Smooth muscle cell (in vitro differentiated cells): ENCODE data around the gene NCAM1. TPM values are rescaled to one million over a fixed set of nuclear protein-coding genes. Genes with fewer than 3 reads are reported as not detected.

Source experiments
- DNase-seq: peaks from one replicate; lab custom pipeline; 2025; ENCODE audit not compliant: unreplicated experiment; lab: John Stamatoyannopoulos, UW
- H2AFZ ChIP-seq: fragments of 200-600 bp; sonication (generic); 2 replicates; pipeline ENCODE4 v1.6.0; 2016; ENCODE audit warnings: antibody characterized with exemption, low read depth, mild to moderate bottlenecking
- H3F3A ChIP-seq: fragments of 200-600 bp; sonication (generic); 2 replicates; pipeline ENCODE4 v1.6.0; 2017; ENCODE audit warnings: antibody characterized with exemption, low read depth
- H3K27ac ChIP-seq: fragments of 200-600 bp; sonication (generic); 2 replicates; pipeline ENCODE4 v1.5.1; 2016; ENCODE audit warnings: low read depth, mild to moderate bottlenecking
- H3K27me3 ChIP-seq: fragments of 200-600 bp; sonication (generic); 2 replicates; pipeline ENCODE4 v1.6.1; 2016; ENCODE audit warnings: low read depth, mild to moderate bottlenecking
- H3K36me3 ChIP-seq: fragments of 200-600 bp; sonication (generic); 2 replicates; pipeline ENCODE4 v1.5.1; 2016; ENCODE audit warnings: low read depth
- H3K4me1 ChIP-seq: fragments of 200-600 bp; sonication (generic); 2 replicates; pipeline ENCODE4 v1.5.1; 2016; ENCODE audit warnings: low read depth
- H3K4me2 ChIP-seq: fragments of 200-600 bp; sonication (generic); 2 replicates; pipeline ENCODE4 v1.6.0; 2016; ENCODE audit warnings: mild to moderate bottlenecking
- H3K4me3 ChIP-seq: fragments of 200-600 bp; sonication (generic); 2 replicates; pipeline ENCODE4 v1.5.1; 2016; ENCODE audit warnings: mild to moderate bottlenecking
- H3K79me2 ChIP-seq: fragments of 200-600 bp; sonication (generic); 2 replicates; pipeline ENCODE4 v1.6.0; 2016; ENCODE audit warnings: low read depth, mild to moderate bottlenecking
- H3K9ac ChIP-seq: fragments of 200-600 bp; sonication (generic); 2 replicates; pipeline ENCODE4 v1.6.0; 2016; ENCODE audit warnings: low read depth
- H3K9me3 ChIP-seq: fragments of 200-600 bp; sonication (generic); replicated peaks from 2 replicates; pipeline ENCODE4 v1.5.1; 2016; ENCODE audit warnings: low read depth
- H4K20me1 ChIP-seq: fragments of 200-600 bp; sonication (generic); 2 replicates; pipeline ENCODE4 v1.6.0; 2016; ENCODE audit warnings: low read depth
- CTCF ChIP-seq: fragments of 200-600 bp; sonication (generic); IDR thresholded peaks from 2 replicates; pipeline ENCODE4 v1.5.1; 2017; ENCODE audit warnings: borderline replicate concordance, mild to moderate bottlenecking, antibody characterized with exemption; ENCODE audit not compliant: insufficient read depth, poor library complexity, severe bottlenecking
- WGBS: methylation state at CpG from one replicate; pipeline ENCODE4 v1.1.7; 2016; ENCODE audit warnings: low lambda C conversion rate; 5-methylcytosine and 5-hydroxymethylcytosine counted together
- polyA plus RNA-seq: library from polyadenylated mRNA; unstranded; fragments of >200 nt; fragmentation: Nextera tagmentation; extraction: Ambion mirVana; gene quantifications from 2 replicates; pipeline ENCODE4 v1.2.1, GENCODE V29; 2016
- total RNA-seq: library from RNA; depleted of rRNA; stranded (reverse); fragments of >200 nt; gene quantifications from 2 replicates; pipeline ENCODE4 v1.2.3, GENCODE V29; 2014

Gene NCAM1
- total and polyA plus RNA-seq, 2 experiments from 2014 or later = 8.1 to 12.0 TPM

- Histone ChIP-seq H3K27me3 (no peaks in the 10 kb centered on the region), H3K9ac (no peak overlapping the region), H3F3A (no peaks in the 10 kb centered on the region), H3K36me3 (no peaks in the 10 kb centered on the region), H3K4me1 (no peaks in the 10 kb centered on the region), H3K9me3 (no peaks in the 10 kb centered on the region), H3K4me3 (no peak overlapping the region), H2AFZ (no peak overlapping the region), H3K27ac (no peak overlapping the region), H4K20me1 (no peaks in the 10 kb centered on the region), H3K4me2 (no peak overlapping the region), H3K79me2 (no peaks in the 10 kb centered on the region)
- DNase-seq = no peak
- no peak for TF ChIP-seq CTCF
- WGBS = 81% methylated on average over 5 of the region's 5 CpGs
Observed at GRCh38 chr11:113134626-113135025, 173.4 kb downstream of the NCAM1 start.

- H3K4me2 ChIP-seq = no peak overlapping the region
- H3K79me2 ChIP-seq = no peaks in the 10 kb centered on the region
- H2AFZ ChIP-seq = no peak overlapping the region
- 87% methylated on average over 15 of the region's 15 CpGs for WGBS
- no peak overlapping the region for H3K4me3 ChIP-seq
- no peak overlapping the region for H3K27ac ChIP-seq
- H3K9ac ChIP-seq = no peak overlapping the region
- no peaks in the 10 kb centered on the region for H3F3A ChIP-seq
- no peaks in the 10 kb centered on the region for H3K36me3 ChIP-seq
- H3K4me1 ChIP-seq = no peaks in the 10 kb centered on the region
- H4K20me1 ChIP-seq = no peaks in the 10 kb centered on the region
- H3K27me3 ChIP-seq = no peaks in the 10 kb centered on the region
- TF ChIP-seq CTCF = no peak
- no peak for DNase-seq
- H3K9me3 ChIP-seq = no peaks in the 10 kb centered on the region
Observed at GRCh38 chr11:113137713-113138529, 176.7 kb downstream of the NCAM1 start.

- DNase-seq = no peak
- Histone ChIP-seq H2AFZ (no peak overlapping the region), H3K4me3 (no peak overlapping the region), H3K4me2 (no peak overlapping the region), H3K9me3 (no peaks in the 10 kb centered on the region), H3K27ac (no peak overlapping the region), H3K27me3 (no peaks in the 10 kb centered on the region), H3K9ac (no peak overlapping the region), H3K36me3 (no peaks in the 10 kb centered on the region), H4K20me1 (no peaks in the 10 kb centered on the region), H3K4me1 (no peaks in the 10 kb centered on the region), H3F3A (no peaks in the 10 kb centered on the region), H3K79me2 (no peaks in the 10 kb centered on the region)
- WGBS = 90% methylated on average over 4 of the region's 4 CpGs
- TF ChIP-seq CTCF = no peak
Observed at GRCh38 chr11:113138731-113139130, 177.5 kb downstream of the NCAM1 start.

GRCh38 chr11:113141010-113141409 is 179.8 kb downstream of the NCAM1 start:
- Histone ChIP-seq H3K4me1 (no peaks in the 10 kb centered on the region), H3K79me2 (no peaks in the 10 kb centered on the region), H3K27ac (no peak overlapping the region), H4K20me1 (no peaks in the 10 kb centered on the region), H3K36me3 (no peaks in the 10 kb centered on the region), H3K9me3 (no peaks in the 10 kb centered on the region), H3K4me3 (no peak overlapping the region), H3K4me2 (no peak overlapping the region), H3K27me3 (no peaks in the 10 kb centered on the region), H3K9ac (no peak overlapping the region), H3F3A (no peaks in the 10 kb centered on the region), H2AFZ (no peak overlapping the region)
- 86% methylated on average over 5 of the region's 5 CpGs for WGBS
- no peak for DNase-seq
- TF ChIP-seq CTCF = no peak
